Fibroblast of mammary gland (primary cell): ENCODE data around the gene GM2A.

ENCODE experiments used
- DNase-seq: peaks from one replicate; pipeline ENCODE4 v3.0.0-alpha.2; 2010; ENCODE audit warnings: low read depth
- H3K4me3 ChIP-seq: 2 replicates; pipeline ENCODE4 v1.5.1; 2011; ENCODE audit warnings: low read depth, mild to moderate bottlenecking, low read length, moderate library complexity; ENCODE audit not compliant: control insufficient read depth
- CTCF ChIP-seq: conservative IDR thresholded peaks from 2 replicates; pipeline ENCODE4 v1.5.1; 2011; ENCODE audit warnings: low read depth, low read length, inconsistent platforms; ENCODE audit not compliant: control insufficient read depth, insufficient read depth

The GM2A gene

DNA sequence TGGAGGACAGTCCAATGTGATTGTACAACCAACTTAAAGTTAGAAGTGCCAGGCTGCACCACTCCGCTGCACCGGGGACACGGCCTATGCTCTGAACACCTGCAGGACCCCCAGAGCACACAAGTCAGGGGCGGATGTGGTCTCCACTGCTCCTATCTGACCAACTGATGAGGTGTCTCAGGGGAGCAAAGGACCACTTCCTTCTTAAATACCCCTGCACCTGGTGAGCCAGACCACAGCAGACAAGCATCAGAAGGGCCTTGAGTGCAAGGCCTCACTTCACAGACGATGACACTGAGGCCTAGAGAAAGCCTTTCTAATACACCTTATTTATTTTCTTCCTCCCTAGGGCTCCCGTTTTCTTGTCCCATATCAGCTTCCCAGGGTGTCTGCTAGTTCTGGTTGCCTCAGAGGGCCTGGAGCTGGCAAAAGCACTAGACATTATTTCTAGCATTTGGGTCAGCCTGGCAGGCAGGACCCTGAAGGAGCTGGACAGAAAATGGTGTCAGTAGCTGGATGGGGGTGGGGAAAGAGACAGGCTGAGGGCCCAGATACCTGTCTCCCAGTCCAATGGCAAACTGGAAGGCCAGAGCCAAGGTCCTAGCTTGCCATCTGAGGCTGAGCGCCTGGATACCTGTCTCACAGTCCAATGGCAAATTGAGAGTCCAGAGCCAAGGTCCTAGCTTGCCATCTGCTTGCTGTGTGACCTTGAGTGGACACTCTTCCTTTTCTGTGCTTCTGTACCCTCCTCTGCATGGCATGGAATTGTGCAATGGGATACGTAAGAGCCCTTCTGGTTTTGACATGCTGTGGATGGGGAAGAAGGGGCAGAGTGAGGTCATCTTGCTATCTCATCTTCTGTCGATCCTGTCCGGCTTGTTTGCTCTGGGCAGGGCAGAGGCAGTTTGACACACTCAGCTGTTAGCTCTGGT lies 38.1 kb upstream of the GM2A start:
- DNase-seq = no peak
- no peak overlapping the region for H3K4me3 ChIP-seq
- no peak for TF ChIP-seq CTCF

DNA sequence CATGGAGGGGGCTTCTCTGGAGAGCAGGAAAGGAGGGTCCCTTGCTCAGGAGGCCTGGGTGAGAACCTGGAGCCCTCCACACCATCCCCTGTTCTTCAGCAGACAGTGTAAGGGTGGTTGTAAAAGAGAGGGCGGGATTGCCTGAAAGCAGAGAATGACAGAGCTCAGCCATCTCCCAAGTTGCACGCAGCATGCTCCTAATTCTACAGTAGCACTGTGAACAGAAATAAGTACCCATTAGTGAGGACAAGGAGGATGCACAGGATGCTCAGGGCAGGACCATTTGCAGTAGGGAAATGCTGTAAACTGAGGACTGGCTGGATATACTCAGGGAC lies 37.5 kb upstream of the GM2A start:
- H3K4me3 ChIP-seq = no peak overlapping the region
- no peak for DNase-seq
- TF ChIP-seq CTCF = no peak

DNA sequence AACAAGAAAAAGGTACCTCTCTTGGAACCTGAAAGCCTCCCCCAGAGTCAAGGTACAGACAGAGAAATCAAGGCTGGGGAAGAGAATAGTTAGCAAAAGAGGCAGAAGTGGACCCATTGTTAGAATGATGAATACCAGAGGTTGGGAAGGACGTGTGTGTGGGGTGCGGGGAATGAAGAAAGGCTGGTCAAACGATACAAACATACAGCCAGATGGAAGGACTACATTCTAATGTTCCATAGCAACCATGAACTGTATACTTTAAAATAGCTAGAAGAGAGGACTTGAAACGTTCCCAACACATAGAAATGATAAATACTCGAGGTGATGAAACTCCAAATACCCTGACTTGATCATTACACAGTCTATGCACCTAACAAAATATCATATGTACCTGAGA lies 36.2 kb upstream of the GM2A start:
- no peak for TF ChIP-seq CTCF

DNA sequence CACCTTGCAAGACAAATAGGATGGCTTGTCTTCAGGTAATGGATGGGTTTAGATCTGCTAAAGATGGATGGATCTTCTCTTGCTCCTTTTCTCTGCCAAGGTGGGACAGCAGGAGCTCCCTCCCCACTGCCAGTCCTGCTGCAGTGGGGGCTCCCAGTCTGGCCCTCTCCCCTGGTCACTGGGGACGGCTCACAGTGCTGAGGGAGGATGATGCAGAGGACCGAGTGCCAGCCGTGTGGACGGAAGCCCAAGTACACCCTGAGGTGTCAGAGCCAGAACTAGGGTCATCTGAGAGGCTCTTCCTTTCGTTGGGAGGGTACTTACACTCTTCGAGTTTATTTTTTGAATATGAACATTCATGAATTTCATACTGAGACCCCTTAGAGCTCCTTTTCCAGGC lies 34.8 kb upstream of the GM2A start:
- TF ChIP-seq CTCF = no peak
- no peak for DNase-seq
- no peak overlapping the region for H3K4me3 ChIP-seq

More for the DNA sequence above, 36.2 kb upstream of the GM2A start:
- no peak overlapping the region for H3K4me3 ChIP-seq
- DNase-seq = no peak

DNA sequence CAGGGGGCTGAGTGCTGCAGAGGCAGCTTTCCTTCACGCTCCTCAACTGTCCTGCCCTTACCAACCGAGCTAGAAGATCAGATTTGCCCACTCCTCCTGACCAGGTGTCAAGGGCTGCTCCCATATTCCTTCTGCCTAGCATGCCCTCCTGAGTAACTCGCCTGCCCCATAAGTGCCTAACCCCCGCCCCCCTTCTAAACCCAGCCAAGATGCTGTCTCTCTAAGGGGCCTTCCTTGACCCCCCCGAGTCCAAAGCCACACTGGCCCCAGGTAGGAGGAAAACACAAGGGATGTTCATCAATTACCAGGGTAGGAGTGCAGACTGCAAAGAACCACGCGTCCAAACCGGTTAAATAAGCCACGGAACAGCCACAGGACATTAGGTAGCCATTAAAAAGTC lies 33.8 kb upstream of the GM2A start:
- DNase-seq = no peak
- no peak for TF ChIP-seq CTCF
- no peak overlapping the region for H3K4me3 ChIP-seq

DNA sequence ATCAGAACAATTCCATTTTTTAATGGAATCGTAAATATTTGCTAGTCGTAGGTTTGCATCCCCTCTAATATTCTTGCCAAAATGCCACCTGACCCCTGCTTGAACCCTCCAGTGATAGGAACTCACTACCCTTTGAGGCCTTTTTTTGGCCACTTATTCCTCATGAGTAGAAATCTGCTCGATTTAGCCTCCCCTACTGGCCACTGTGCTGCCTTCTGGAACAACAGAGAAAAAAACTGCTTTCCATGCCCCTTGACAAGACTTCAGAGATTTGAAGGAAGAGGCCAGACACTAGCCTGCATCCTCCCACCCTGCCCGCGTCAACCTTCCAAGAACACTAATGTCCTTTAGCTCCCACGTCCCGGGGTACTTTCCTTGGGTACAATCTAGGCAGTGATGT lies 33.2 kb upstream of the GM2A start:
- peak; percentile 30 for TF ChIP-seq CTCF
- no peak overlapping the region for H3K4me3 ChIP-seq
- DNase-seq = no peak

DNA sequence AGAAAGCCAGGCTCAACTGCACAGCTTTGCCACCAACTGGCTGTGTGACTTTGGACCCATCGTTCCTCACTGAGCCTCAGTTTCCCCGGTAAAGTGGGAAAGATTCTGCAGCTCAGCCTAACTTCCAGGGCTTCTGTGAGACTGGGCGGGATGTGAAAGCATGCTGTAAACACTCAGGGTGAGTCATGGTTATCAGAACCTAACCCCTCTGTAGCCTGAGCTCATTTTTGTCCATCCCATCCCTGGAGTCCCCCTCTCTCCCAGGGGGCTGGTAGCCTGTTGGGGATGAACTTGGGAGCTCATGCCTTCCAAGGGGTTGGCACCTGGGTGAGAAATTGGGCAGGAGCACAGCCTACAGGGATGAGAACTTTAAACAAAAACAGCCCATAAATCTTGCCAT lies 31.4 kb upstream of the GM2A start:
- TF ChIP-seq CTCF = no peak
- H3K4me3 ChIP-seq = no peak overlapping the region

More for the DNA sequence above, 31.4 kb upstream of the GM2A start:
- DNase-seq = peak; percentile 43
